ENCODE measurements around the gene ARHGEF39.
A peak's percentile ranks its signal among the peaks of the same experiment; 100 is the strongest.

Gene ARHGEF39

GRCh38 chr9:35682520-35683315, 17.7 kb upstream of the ARHGEF39 start:
- peaks cover 21 to 43% (median 30%) of the 10 kb centered on the region in 11 experiments; a peak in 20 of 22 replicates for H3K36me3 ChIP-seq
- H3K9me3 ChIP-seq (replicated peaks in 1 of 11): no peaks in the 10 kb centered on the region
- no peak overlapping the region for H3K4me3 ChIP-seq
- H4K20me1 ChIP-seq: peaks cover 0 to 5% (median 0%) of the 10 kb centered on the region in 11 experiments; a peak in 3 of 22 replicates
- peaks cover 13 to 26% (median 16%) of the 10 kb centered on the region in 10 experiments for H3K4me1 ChIP-seq
- no peak for TF ChIP-seq Cebpa-rat (IDR thresholded peaks at IDR 0.05)
- no peak overlapping the region for H3K9ac ChIP-seq
- H3K4me2 ChIP-seq: no peak overlapping the region
- no peaks in the 10 kb centered on the region for H3K27me3 ChIP-seq
- H3K27ac ChIP-seq: no peak overlapping the region

GRCh38 chr9:35682051-35682450, 17.1 kb upstream of the ARHGEF39 start:
- Histone ChIP-seq H3K4me2 (no peak overlapping the region), H3K27ac (no peak overlapping the region), H3K4me3 (no peak overlapping the region), H3K27me3 (peaks cover 0 to 1% (median 0%) of the 10 kb centered on the region in 11 experiments; a peak in 1 of 22 replicates), H3K36me3 (peaks cover 21 to 43% (median 30%) of the 10 kb centered on the region in 11 experiments; a peak in 20 of 22 replicates), H3K9ac (no peak overlapping the region), H4K20me1 (peaks cover 0 to 5% (median 0%) of the 10 kb centered on the region in 11 experiments; a peak in 3 of 22 replicates), H3K9me3 (replicated peaks in 1 of 11) (no peaks in the 10 kb centered on the region), H3K4me1 (peaks cover 6 to 20% (median 10%) of the 10 kb centered on the region in 10 experiments; a peak in 18 of 20 replicates)
- TF ChIP-seq Cebpa-rat (IDR thresholded peaks at IDR 0.05): no peak

DNA sequence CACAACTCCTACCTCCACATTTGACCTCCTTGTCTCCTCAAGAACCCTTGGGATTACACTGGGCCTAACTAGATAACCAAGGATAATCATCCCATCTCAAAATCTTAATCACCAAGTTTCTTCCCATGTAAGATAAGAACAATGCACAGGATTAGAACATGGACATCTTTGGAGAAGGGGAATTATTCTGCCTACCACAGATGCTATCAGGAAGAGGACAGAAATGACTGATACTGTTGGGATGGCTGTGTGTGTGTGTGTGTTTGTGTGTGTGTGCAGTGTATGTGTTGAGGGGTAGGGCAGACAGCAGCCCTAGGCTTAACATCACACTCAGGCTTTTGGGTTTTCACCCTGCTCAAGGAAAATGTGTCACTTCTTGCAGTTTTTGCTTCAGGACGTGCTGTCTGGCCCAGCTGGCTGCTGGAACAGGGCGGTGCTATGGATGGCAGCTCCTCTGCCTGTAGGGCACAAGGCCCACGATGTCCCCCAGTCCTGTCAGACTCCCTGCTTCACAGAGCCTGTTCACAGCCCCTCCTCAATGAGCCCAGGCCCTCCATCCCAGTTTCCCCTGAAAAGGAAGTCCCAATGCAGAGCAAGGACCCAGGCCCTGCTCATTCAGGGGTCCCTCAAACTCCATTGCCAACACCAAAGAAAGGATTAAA, 16.5 kb upstream of the ARHGEF39 start:
- H3K4me3 ChIP-seq: no peak overlapping the region

GRCh38 chr9:35680331-35681105, 15.5 kb upstream of the ARHGEF39 start:
- peaks cover 18 to 35% (median 28%) of the 10 kb centered on the region in 11 experiments; a peak in 20 of 22 replicates for H3K36me3 ChIP-seq
- H3K27me3 ChIP-seq: peaks cover 10 to 17% (median 14%) of the 10 kb centered on the region in 11 experiments
- peak overlapping the region in 4 of 11 experiments; percentile 6 to 57 (median 22); a peak in 5 of 22 replicates for H3K4me2 ChIP-seq
- H3K27ac ChIP-seq: no peak overlapping the region
- H3K4me3 ChIP-seq: no peak overlapping the region
- peaks cover 0 to 5% (median 0%) of the 10 kb centered on the region in 11 experiments; a peak in 3 of 22 replicates for H4K20me1 ChIP-seq
- TF ChIP-seq Cebpa-rat (IDR thresholded peaks at IDR 0.05): no peak
- H3K4me1 ChIP-seq: peaks cover 4 to 27% (median 13%) of the 10 kb centered on the region in 10 experiments; a peak in 15 of 20 replicates
- no peak overlapping the region for H3K9ac ChIP-seq
- H3K9me3 ChIP-seq (replicated peaks in 1 of 11): no peaks in the 10 kb centered on the region

More for the DNA sequence above, 16.5 kb upstream of the ARHGEF39 start:
- Histone ChIP-seq H3K4me1 (peaks cover under 1 to 20% (median 7%) of the 10 kb centered on the region in 10 experiments; a peak in 11 of 20 replicates), H3K9me3 (replicated peaks in 1 of 11) (no peaks in the 10 kb centered on the region), H3K27ac (no peak overlapping the region), H3K36me3 (peaks cover 21 to 43% (median 30%) of the 10 kb centered on the region in 11 experiments; a peak in 20 of 22 replicates), H3K4me2 (peak overlapping the region in 1 of 11 experiments; percentile 57; a peak in 1 of 22 replicates), H3K9ac (no peak overlapping the region), H4K20me1 (peaks cover 0 to 5% (median 0%) of the 10 kb centered on the region in 11 experiments; a peak in 3 of 22 replicates), H3K27me3 (peaks cover under 1 to 7% (median 5%) of the 10 kb centered on the region in 11 experiments; a peak in 21 of 22 replicates)
- TF ChIP-seq Cebpa-rat (IDR thresholded peaks at IDR 0.05): no peak

GRCh38 chr9:35679766-35680330, 14.9 kb upstream of the ARHGEF39 start:
- no peak overlapping the region for H3K27ac ChIP-seq
- peaks cover 4 to 27% (median 13%) of the 10 kb centered on the region in 10 experiments; a peak in 15 of 20 replicates for H3K4me1 ChIP-seq
- H3K9ac ChIP-seq: no peak overlapping the region
- H3K27me3 ChIP-seq: peaks cover 17 to 23% (median 21%) of the 10 kb centered on the region in 11 experiments
- no peak overlapping the region; a peak in 2 of 22 replicates for H3K4me2 ChIP-seq
- peaks cover 12 to 29% (median 21%) of the 10 kb centered on the region in 11 experiments; a peak in 19 of 22 replicates for H3K36me3 ChIP-seq
- H3K4me3 ChIP-seq: no peak overlapping the region
- no peak for TF ChIP-seq Cebpa-rat (IDR thresholded peaks at IDR 0.05)
- H4K20me1 ChIP-seq: peaks cover 0 to 5% (median 0%) of the 10 kb centered on the region in 11 experiments; a peak in 3 of 22 replicates
- H3K9me3 ChIP-seq (replicated peaks in 1 of 11): no peaks in the 10 kb centered on the region

DNA sequence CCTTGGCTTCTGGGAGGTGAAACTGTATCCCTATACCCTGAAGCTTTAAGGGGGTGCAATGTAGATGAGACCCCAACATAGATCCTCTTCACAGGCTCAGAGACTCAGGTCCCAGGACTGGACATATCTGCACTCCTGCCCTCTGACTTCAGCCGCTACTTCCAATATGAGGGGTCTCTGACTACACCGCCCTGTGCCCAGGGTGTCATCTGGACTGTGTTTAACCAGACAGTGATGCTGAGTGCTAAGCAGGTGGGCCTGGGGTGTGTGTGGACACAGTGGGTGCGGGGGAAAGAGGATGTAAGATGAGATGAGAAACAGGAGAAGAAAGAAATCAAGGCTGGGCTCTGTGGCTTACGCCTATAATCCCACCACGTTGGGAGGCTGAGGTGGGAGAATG, 14.1 kb upstream of the ARHGEF39 start:
- H3K27me3 ChIP-seq: peaks cover 24 to 31% (median 28%) of the 10 kb centered on the region in 11 experiments
- H3K36me3 ChIP-seq: peaks cover 6 to 21% (median 14%) of the 10 kb centered on the region in 11 experiments; a peak in 16 of 22 replicates
- H4K20me1 ChIP-seq: peaks cover 0 to 5% (median 0%) of the 10 kb centered on the region in 11 experiments; a peak in 3 of 22 replicates
- H3K9ac ChIP-seq: no peak overlapping the region
- H3K4me2 ChIP-seq: no peak overlapping the region
- no peak overlapping the region for H3K4me3 ChIP-seq
- no peak for TF ChIP-seq Cebpa-rat (IDR thresholded peaks at IDR 0.05)
- H3K9me3 ChIP-seq (replicated peaks in 1 of 11): no peaks in the 10 kb centered on the region
- H3K4me1 ChIP-seq: peaks cover 4 to 27% (median 13%) of the 10 kb centered on the region in 10 experiments; a peak in 15 of 20 replicates
- H3K27ac ChIP-seq: no peak overlapping the region

DNA sequence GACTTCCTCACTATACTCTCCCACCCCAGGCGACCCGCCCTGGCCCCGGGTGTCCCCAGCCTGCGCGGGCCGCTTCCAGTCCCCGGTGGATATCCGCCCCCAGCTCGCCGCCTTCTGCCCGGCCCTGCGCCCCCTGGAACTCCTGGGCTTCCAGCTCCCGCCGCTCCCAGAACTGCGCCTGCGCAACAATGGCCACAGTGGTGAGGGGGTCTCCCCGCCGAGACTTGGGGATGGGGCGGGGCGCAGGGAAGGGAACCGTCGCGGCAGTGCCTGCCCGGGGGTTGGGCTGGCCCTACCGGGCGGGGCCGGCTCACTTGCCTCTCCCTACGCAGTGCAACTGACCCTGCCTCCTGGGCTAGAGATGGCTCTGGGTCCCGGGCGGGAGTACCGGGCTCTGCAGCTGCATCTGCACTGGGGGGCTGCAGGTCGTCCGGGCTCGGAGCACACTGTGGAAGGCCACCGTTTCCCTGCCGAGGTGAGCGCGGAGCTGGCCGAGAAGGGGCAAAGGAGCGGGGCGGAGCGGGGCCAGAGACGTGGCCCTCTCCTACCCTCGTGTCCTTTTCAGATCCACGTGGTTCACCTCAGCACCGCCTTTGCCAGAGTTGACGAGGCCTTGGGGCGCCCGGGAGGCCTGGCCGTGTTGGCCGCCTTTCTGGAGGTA, 10.9 kb upstream of the ARHGEF39 start:
- H3K9me3 ChIP-seq (replicated peaks in 1 of 11): no peaks in the 10 kb centered on the region
- H3K27me3 ChIP-seq: peaks cover 25 to 38% (median 35%) of the 10 kb centered on the region in 11 experiments
- H3K4me1 ChIP-seq: peaks cover 4 to 18% (median 10%) of the 10 kb centered on the region in 10 experiments; a peak in 14 of 20 replicates
- peaks cover 0 to 5% (median 0%) of the 10 kb centered on the region in 11 experiments; a peak in 2 of 22 replicates for H4K20me1 ChIP-seq
- H3K4me3 ChIP-seq: peak overlapping the region in 9 of 10 experiments; percentile 32 to 63 (median 43); a peak in 15 of 20 replicates
- no peak for TF ChIP-seq Cebpa-rat (IDR thresholded peaks at IDR 0.05)
- peak overlapping the region; percentile 62 to 76 (median 68) for H3K4me2 ChIP-seq
- H3K36me3 ChIP-seq: no peaks in the 10 kb centered on the region
- no peak overlapping the region for H3K27ac ChIP-seq
- H3K9ac ChIP-seq: peak overlapping the region in 5 of 11 experiments; percentile 5 to 50 (median 31); a peak in 2 of 22 replicates
